Measurements from ENCODE around the gene RIMKLB. TPM values are rescaled to one million over a fixed set of nuclear protein-coding genes. Genes with fewer than 3 reads are reported as not detected.

The RIMKLB gene
- polyA plus RNA-seq, 3 donors = 1.0 to 6.6 (median 1.2) TPM

- H3K4me1 Mint-ChIP-seq = peaks cover 31% of the 10 kb centered on the region
- Histone ChIP-seq H3K9ac (ENCODE audit: insufficient read depth, low read length, poor library complexity, severe bottlenecking) (no peak overlapping the region), H3K27ac (ENCODE audit: low read depth in 1 of 2, low read length in 2 of 2) (no peak overlapping the region), H3K4me2 (replicated peaks; ENCODE audit: extremely low read depth, low read length, poor library complexity, severe bottlenecking) (no peak overlapping the region), H3K36me3 (replicated peaks in 1 of 2; ENCODE audit: control insufficient read depth in 1 of 2, insufficient read depth in 2 of 2, low read length in 2 of 2) (no peaks in the 10 kb centered on the region), H4K20me1 (ENCODE audit: insufficient read depth, low read length) (no peaks in the 10 kb centered on the region), H3K27me3 (ENCODE audit: control insufficient read depth in 2 of 2, insufficient read depth in 2 of 2, low read length in 2 of 2) (no peaks in the 10 kb centered on the region), H3K9me3 (replicated peaks in 1 of 2; ENCODE audit: control insufficient read depth in 1 of 2, insufficient read depth in 1 of 2, low read length in 2 of 2) (peaks cover 0 to 2% of the 10 kb centered on the region in 2 donors), H3K79me2 (ENCODE audit: insufficient read depth, low read length) (no peaks in the 10 kb centered on the region), H2AFZ (ENCODE audit: insufficient read depth, low read depth, low read length, poor library complexity, severe bottlenecking) (no peak overlapping the region), H3K4me3 (replicated peaks in 1 of 3; ENCODE audit: low read depth in 2 of 3, low read length in 3 of 3) (no peak overlapping the region), H3K4me1 (ENCODE audit: control insufficient read depth in 1 of 2, insufficient read depth in 2 of 2, low read length in 2 of 2) (peaks cover 30 to 33% of the 10 kb centered on the region in 2 donors)
- H3K9me3 Mint-ChIP-seq = peaks cover 0 to 7% (median 3%) of the 10 kb centered on the region in 7 donors
- no peak overlapping the region for H3K4me3 Mint-ChIP-seq
- no CpG with 5 or more reads among the region's 4 CpGs for WGBS (ENCODE audit: insufficient coverage)
- peak overlapping the region in 1 of 7 donors; percentile 80 for H3K27ac Mint-ChIP-seq
- no peak for DNase-seq
- peaks cover 0 to 3% (median 2%) of the 10 kb centered on the region in 3 donors for H3K27me3 Mint-ChIP-seq (ENCODE audit: low read depth in 3 of 3)
- intact Hi-C loops (cut with micrococcal nuclease) = loop anchor here (10.0 kb wide), 2 partner anchors 189 to 389 kb away; no protein-coding TSS in a partner anchor
- peaks cover 0 to 3% of the 10 kb centered on the region in 2 donors for H3K36me3 Mint-ChIP-seq
- no peak for TF ChIP-seq CTCF (IDR thresholded peaks at IDR 0.05)
These were observed 32.0 kb upstream of the RIMKLB start for GRCh38 chr12:8665759-8666158.

- intact Hi-C loops (cut with micrococcal nuclease) = loop anchor here (10.0 kb wide), 2 partner anchors 188 to 388 kb away; no protein-coding TSS in a partner anchor
- Histone ChIP-seq H3K27ac (ENCODE audit: low read depth in 1 of 2, low read length in 2 of 2) (peak overlapping the region; percentile 8 to 31), H4K20me1 (ENCODE audit: insufficient read depth, low read length) (no peaks in the 10 kb centered on the region), H2AFZ (ENCODE audit: insufficient read depth, low read depth, low read length, poor library complexity, severe bottlenecking) (no peak overlapping the region), H3K4me3 (replicated peaks in 1 of 3; ENCODE audit: low read depth in 2 of 3, low read length in 3 of 3) (no peak overlapping the region), H3K4me1 (ENCODE audit: control insufficient read depth in 1 of 2, insufficient read depth in 2 of 2, low read length in 2 of 2) (peaks cover 30 to 33% of the 10 kb centered on the region in 2 donors), H3K27me3 (ENCODE audit: control insufficient read depth in 2 of 2, insufficient read depth in 2 of 2, low read length in 2 of 2) (no peaks in the 10 kb centered on the region), H3K9ac (ENCODE audit: insufficient read depth, low read length, poor library complexity, severe bottlenecking) (no peak overlapping the region), H3K9me3 (replicated peaks in 1 of 2; ENCODE audit: control insufficient read depth in 1 of 2, insufficient read depth in 1 of 2, low read length in 2 of 2) (peaks cover 0 to 4% of the 10 kb centered on the region in 2 donors), H3K4me2 (replicated peaks; ENCODE audit: extremely low read depth, low read length, poor library complexity, severe bottlenecking) (no peak overlapping the region), H3K79me2 (ENCODE audit: insufficient read depth, low read length) (no peaks in the 10 kb centered on the region), H3K36me3 (replicated peaks in 1 of 2; ENCODE audit: control insufficient read depth in 1 of 2, insufficient read depth in 2 of 2, low read length in 2 of 2) (no peaks in the 10 kb centered on the region)
- no CpG with 5 or more reads among the region's 2 CpGs for WGBS (ENCODE audit: insufficient coverage)
- Mint-ChIP-seq H3K9me3 (peaks cover 2 to 11% (median 8%) of the 10 kb centered on the region in 7 donors), H3K36me3 (peaks cover 0 to 7% of the 10 kb centered on the region in 2 donors), H3K4me3 (no peak overlapping the region), H3K4me1 (peaks cover 37% of the 10 kb centered on the region), H3K27me3 (ENCODE audit: low read depth in 3 of 3) (peaks cover under 1 to 3% (median 3%) of the 10 kb centered on the region in 3 donors), H3K27ac (peak overlapping the region; percentile 25 to 82 (median 62))
- no peak for TF ChIP-seq CTCF (IDR thresholded peaks at IDR 0.05)
- DNase-seq = peak in 2 of 3 donors; percentile 54 to 63
These were observed 30.5 kb upstream of the RIMKLB start for GRCh38 chr12:8667270-8667669.

Measured in CD14-positive monocyte (primary cell).